K562 (cell line): ENCODE data around the gene KCNH2. TPM values are rescaled to one million over a fixed set of nuclear protein-coding genes. Genes with fewer than 3 reads are reported as not detected.
A peak's percentile ranks its signal among the peaks of the same experiment; 100 is the strongest.

ENCODE experiments used
- CBX3 ChIP-seq, 2 experiments: IDR thresholded peaks; 1 replicate in 1 of 2; 2 replicates in 1 of 2; pipeline ENCODE4 v1.6.1; 2012; ENCODE audit warnings: inconsistent platforms in 2 of 2, low read length in 2 of 2, borderline replicate concordance in 1 of 2, control low read depth in 1 of 2
- CREM ChIP-seq: IDR thresholded peaks from 2 replicates; pipeline ENCODE4 v1.6.1; 2014; ENCODE audit warnings: antibody characterized with exemption, low read depth
- CXXC5 ChIP-seq: fragments of 250-450 bp; sonication (Bioruptor Pico); IDR thresholded peaks from 2 replicates; pipeline ENCODE4 v1.8.0; 2022; ENCODE audit warnings: inconsistent platforms, mild to moderate bottlenecking, moderate library complexity
- DNMT1 ChIP-seq: fragments of 450-650 bp; IDR thresholded peaks from 2 replicates; pipeline ENCODE4 v1.6.1; 2016; ENCODE audit warnings: antibody characterized with exemption, mild to moderate bottlenecking
- KLF1 ChIP-seq: fragments of 450-650 bp; IDR thresholded peaks from 2 replicates; pipeline ENCODE4 v1.6.1; 2016; ENCODE audit warnings: missing genetic modification characterization, missing compliant biosample characterization
- MXI1 ChIP-seq: IDR thresholded peaks from 2 replicates; pipeline ENCODE4 v1.6.1; 2011; ENCODE audit warnings: low read depth, mild to moderate bottlenecking, improper control_type of control experiment, low read length
- PHF20 ChIP-seq: fragments of 450-650 bp; IDR thresholded peaks from 2 replicates; pipeline ENCODE4 v1.6.1; 2018; ENCODE audit not compliant: partially characterized antibody
- REST ChIP-seq, 2 experiments: fragments of 450-650 bp; formaldehyde crosslinking in 1 of 2; IDR thresholded peaks; 2 replicates each; pipeline versions ENCODE4 v1.4.0 to v1.6.1; 2014 to 2020; ENCODE audit warnings: mild to moderate bottlenecking in 2 of 2, borderline replicate concordance in 1 of 2, low read depth in 1 of 2
- SNAPC5 ChIP-seq: fragments of 250-450 bp; sonication (Bioruptor Pico); IDR thresholded peaks from 2 replicates; pipeline ENCODE4 v1.8.0; 2021; ENCODE audit warnings: moderate library complexity, mild to moderate bottlenecking, inconsistent platforms
- TARDBP ChIP-seq: fragments of 450-650 bp; IDR thresholded peaks from 2 replicates; pipeline ENCODE4 v1.6.1; 2016
- ZMIZ1 ChIP-seq, 2 experiments: fragments of 150-350 bp in 1 of 2; IDR thresholded peaks; 2 replicates each; pipeline ENCODE4 v1.6.1; 2012 to 2016; ENCODE audit warnings: low read depth in 2 of 2, low read length in 2 of 2, mild to moderate bottlenecking in 1 of 2, moderate library complexity in 1 of 2
- ZNF263 ChIP-seq: sonication (generic); formaldehyde crosslinking; IDR thresholded peaks from 2 replicates; pipeline ENCODE4 v1.8.0; 2022; ENCODE audit warnings: mild to moderate bottlenecking, missing genetic modification reagents, borderline replicate concordance
- polyA plus RNA-seq, 8 experiments: library from polyadenylated mRNA; depleted of rRNA in 4 of 8; stranded (reverse) in 5 of 8; unstranded in 3 of 8; fragments of >200 nt; fragmentation: Nextera tagmentation in 2 of 8; fragmentation: Illumina TruSeq in 1 of 8; extraction: Ambion mirVana in 2 of 8; extraction: Trizol in 1 of 8; gene quantifications; 2 replicates each; pipeline versions ENCODE4 v1.2.1 to v1.2.3, GENCODE V29; 2011 to 2014; ENCODE audit warnings: inconsistent platforms in 1 of 8, missing spikeins in 1 of 8
- total RNA-seq, 7 experiments: library from RNA; depleted of rRNA in 6 of 7; stranded (reverse); fragments of >200 nt in 6 of 7; fragmentation: Illumina TruSeq in 2 of 7; extraction: Trizol in 2 of 7; gene quantifications; 2 replicates each; pipeline versions ENCODE4 v1.2.1 to v1.2.3, GENCODE V29; 2011 to 2021; ENCODE audit warnings: low replicate concordance in 1 of 7

Gene KCNH2
- total and polyA plus RNA-seq, 9 of the 15 experiments (the other 6 are each of a cell fraction or from before 2014, with no cell fraction given): 18.1 to 368 (median 218) TPM

- TF ChIP-seq MXI1: no peak
- 0 out of 3 replicates have a peak, but pooled peaks of 1 of the 2 experiments have one; percentile 12 for TF ChIP-seq CBX3 (IDR thresholded peaks at IDR 0.05; ENCODE audit: borderline replicate concordance in 1 of 2, low read length in 2 of 2)
- no peak for TF ChIP-seq REST (IDR thresholded peaks at IDR 0.05; ENCODE audit: borderline replicate concordance)
- TF ChIP-seq REST (CRISPR knock-in tag; IDR thresholded peaks at IDR 0.05; ENCODE audit: low read depth): 0 out of 2 replicates have a peak, but pooled peaks have one; percentile 13
- TF ChIP-seq SNAPC5: no peak
- peak; percentile 47 for TF ChIP-seq CXXC5
- no peak for TF ChIP-seq CREM
- TF ChIP-seq ZMIZ1 (IDR thresholded peaks at IDR 0.05; ENCODE audit: low read depth in 2 of 2, low read length in 2 of 2): no peak
- TF ChIP-seq ZNF263 (CRISPR knock-in tag): peak; percentile 77
- no peak for TF ChIP-seq KLF1 (tag)
- TF ChIP-seq TARDBP: no peak
- no peak for TF ChIP-seq PHF20
- no peak for TF ChIP-seq DNMT1
Measured at GRCh38 chr7:150963707-150964559, 14.2 kb downstream of the KCNH2 start (continued).
